Caco-2 (cell line): Measurements from ENCODE around the gene HCFC2. TPM values are rescaled to one million over a fixed set of nuclear protein-coding genes. Genes with fewer than 3 reads are reported as not detected.
"Not testable (repeated sequence)": the region's sequence is repeated elsewhere in the genome, so short reads cannot be mapped to it uniquely, and the experiment has no call there.

Experiments
- BruUV-seq: library from RNA; stranded (reverse); fragments of 400-500 nt; replicated peaks from 2 replicates; lab custom pipeline; 2021; lab: Mats Ljungman, UMichigan
- CTCF ChIA-PET: fragments of 300-600 bp; sonication (Branson Sonifier 250); formaldehyde crosslinking; loops from one replicate; lab custom pipeline; 2022; ENCODE audit warnings: antibody characterized with exemption; lab: Charles Lee
- POLR2A ChIA-PET: fragments of 300-600 bp; sonication (Branson Sonifier 250); formaldehyde crosslinking; loops from one replicate; lab custom pipeline; 2022; ENCODE audit warnings: antibody characterized with exemption; lab: Charles Lee
- DNase-seq, 2 experiments: peaks; one replicate each; pipeline versions ENCODE4 v3.0.0 to v3.0.0-alpha.2; 2020 to 2022
- H3K27me3 ChIP-seq: replicated peaks from 2 replicates; pipeline ENCODE4 v1.6.0; 2011; ENCODE audit warnings: low read length; ENCODE audit not compliant: control insufficient read depth, insufficient read depth
- H3K36me3 ChIP-seq: 2 replicates; pipeline ENCODE4 v1.5.1; 2011; ENCODE audit warnings: low read length; ENCODE audit not compliant: control insufficient read depth, insufficient read depth
- H3K4me1 ChIP-seq: fragments of 250-450 bp; sonication (Bioruptor Pico); 2 replicates; pipeline ENCODE4 v1.5.1; 2020; ENCODE audit warnings: mild to moderate bottlenecking
- H3K4me3 ChIP-seq: 2 replicates; pipeline ENCODE4 v1.5.1; 2011; ENCODE audit warnings: low read depth, mild to moderate bottlenecking, control low read depth, low read length
- H3K9me3 ChIP-seq: fragments of 250-450 bp; sonication (Bioruptor Pico); 2 replicates; pipeline ENCODE4 v1.5.1; 2020; ENCODE audit warnings: mild to moderate bottlenecking, moderate library complexity
- H3K27ac Mint-ChIP-seq: one replicate; pipeline ENCODE4 v1.8.0; 2022; ENCODE audit warnings: mixed read lengths; ENCODE audit not compliant: unreplicated experiment
- H3K27me3 Mint-ChIP-seq: one replicate; pipeline ENCODE4 v1.8.0; 2022; ENCODE audit warnings: mixed read lengths; ENCODE audit not compliant: insufficient read depth, unreplicated experiment
- H3K36me3 Mint-ChIP-seq: one replicate; pipeline ENCODE4 v1.8.0; 2022; ENCODE audit warnings: mild to moderate bottlenecking, mixed read lengths; ENCODE audit not compliant: insufficient read depth, unreplicated experiment
- H3K4me1 Mint-ChIP-seq: one replicate; pipeline ENCODE4 v1.8.0; 2022; ENCODE audit warnings: low read depth, mixed read lengths; ENCODE audit not compliant: unreplicated experiment
- H3K4me3 Mint-ChIP-seq: one replicate; pipeline ENCODE4 v1.8.0; 2022; ENCODE audit warnings: mild to moderate bottlenecking, moderate library complexity, mixed read lengths; ENCODE audit not compliant: unreplicated experiment
- H3K9me3 Mint-ChIP-seq: one replicate; pipeline ENCODE4 v1.8.0; 2022; ENCODE audit warnings: mixed read lengths; ENCODE audit not compliant: unreplicated experiment
- intact Hi-C: fragments of 100-400 bp; cut with micrococcal nuclease; formaldehyde crosslinking; loops from one replicate; pipeline ENCODE4 v1.10.0; 2022; ENCODE audit not compliant: unreplicated experiment
- total RNA-seq: library from RNA; stranded (reverse); gene quantifications from 2 replicates; pipeline ENCODE4 v1.2.3, GENCODE V29; 2022
- TF ChIP-seq, protein P1 (sequence below), 2 experiments: fragments of 200-600 bp in 1 of 2; IDR thresholded peaks; 1 replicate in 1 of 2; 2 replicates in 1 of 2; pipeline versions ENCODE4 v1.5.1 to v1.8.0; 2011 to 2022; ENCODE audit warnings: antibody characterized with exemption in 1 of 2, control low read depth in 1 of 2, inconsistent platforms in 1 of 2, low read depth in 1 of 2, low read length in 1 of 2, mild to moderate bottlenecking in 1 of 2, moderate library complexity in 1 of 2; ENCODE audit not compliant: insufficient read depth in 1 of 2, severe bottlenecking in 1 of 2, unreplicated experiment in 1 of 2

HCFC2 gene
- total RNA-seq, 1 experiment from 2014 or later, result 4.9 TPM

DNA sequence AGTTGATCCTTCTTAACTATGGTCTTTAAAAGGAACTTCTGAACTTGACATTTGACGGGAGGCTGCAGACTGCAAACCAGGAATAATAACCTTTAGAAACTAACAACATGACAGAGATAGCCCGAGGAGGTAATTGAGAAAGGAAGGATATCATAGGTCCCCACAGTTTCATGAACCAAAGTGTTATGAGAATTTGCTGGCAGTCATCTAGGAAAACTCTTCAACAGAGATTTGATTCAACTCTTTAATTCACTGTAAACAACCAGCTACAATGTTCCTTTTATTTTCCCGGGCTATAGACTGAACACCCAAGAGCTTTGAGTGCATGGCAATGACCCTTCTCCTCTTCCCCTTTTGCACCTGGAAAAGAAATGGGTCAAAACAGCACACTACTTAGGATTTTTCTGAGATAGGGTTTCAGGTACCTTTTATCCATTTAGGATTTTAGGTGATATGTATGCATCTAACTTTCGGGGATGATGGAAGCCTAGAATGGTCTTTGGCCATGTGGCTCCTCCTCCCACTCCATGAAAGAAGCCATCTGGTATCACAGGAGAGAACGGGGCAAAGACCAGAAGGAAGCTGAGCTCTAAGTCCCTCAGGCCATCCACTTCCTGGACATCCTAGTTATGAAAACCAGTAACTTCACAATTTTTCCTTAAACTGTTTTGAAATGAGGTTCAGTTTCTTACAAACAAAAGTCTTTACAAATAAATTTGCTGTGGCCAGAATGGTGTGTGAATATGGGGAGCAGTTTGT is 37.3 kb upstream of the HCFC2 start:
- CTCF ChIA-PET, result no interaction called here
- no peak overlapping the region for H3K27ac Mint-ChIP-seq
- Histone ChIP-seq H3K27me3 (no peaks in the 10 kb centered on the region), H3K36me3 (no peaks in the 10 kb centered on the region), H3K9me3 (peaks cover 5% of the 10 kb centered on the region; the same call in 1 of the 2 replicates), H3K4me1 (no peaks in the 10 kb centered on the region), H3K4me3 (no peak overlapping the region)
- BruUV-seq, result no TSS peak
- POLR2A ChIA-PET, result no interaction called here
- no peak for DNase-seq
- TF ChIP-seq, protein P1, sequence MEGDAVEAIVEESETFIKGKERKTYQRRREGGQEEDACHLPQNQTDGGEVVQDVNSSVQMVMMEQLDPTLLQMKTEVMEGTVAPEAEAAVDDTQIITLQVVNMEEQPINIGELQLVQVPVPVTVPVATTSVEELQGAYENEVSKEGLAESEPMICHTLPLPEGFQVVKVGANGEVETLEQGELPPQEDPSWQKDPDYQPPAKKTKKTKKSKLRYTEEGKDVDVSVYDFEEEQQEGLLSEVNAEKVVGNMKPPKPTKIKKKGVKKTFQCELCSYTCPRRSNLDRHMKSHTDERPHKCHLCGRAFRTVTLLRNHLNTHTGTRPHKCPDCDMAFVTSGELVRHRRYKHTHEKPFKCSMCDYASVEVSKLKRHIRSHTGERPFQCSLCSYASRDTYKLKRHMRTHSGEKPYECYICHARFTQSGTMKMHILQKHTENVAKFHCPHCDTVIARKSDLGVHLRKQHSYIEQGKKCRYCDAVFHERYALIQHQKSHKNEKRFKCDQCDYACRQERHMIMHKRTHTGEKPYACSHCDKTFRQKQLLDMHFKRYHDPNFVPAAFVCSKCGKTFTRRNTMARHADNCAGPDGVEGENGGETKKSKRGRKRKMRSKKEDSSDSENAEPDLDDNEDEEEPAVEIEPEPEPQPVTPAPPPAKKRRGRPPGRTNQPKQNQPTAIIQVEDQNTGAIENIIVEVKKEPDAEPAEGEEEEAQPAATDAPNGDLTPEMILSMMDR (IDR thresholded peaks at IDR 0.05; ENCODE audit: insufficient read depth in 1 of 2, low read depth in 1 of 2, low read length in 1 of 2, severe bottlenecking in 1 of 2, unreplicated experiment in 1 of 2), result no peak
- H3K36me3 Mint-ChIP-seq, result no peaks in the 10 kb centered on the region
- H3K27me3 Mint-ChIP-seq, result peaks cover 10% of the 10 kb centered on the region
- H3K4me1 Mint-ChIP-seq, result no peaks in the 10 kb centered on the region
- H3K9me3 Mint-ChIP-seq, result no peaks in the 10 kb centered on the region
- H3K4me3 Mint-ChIP-seq, result no peak overlapping the region
- intact Hi-C loops, result no loop called here

DNA sequence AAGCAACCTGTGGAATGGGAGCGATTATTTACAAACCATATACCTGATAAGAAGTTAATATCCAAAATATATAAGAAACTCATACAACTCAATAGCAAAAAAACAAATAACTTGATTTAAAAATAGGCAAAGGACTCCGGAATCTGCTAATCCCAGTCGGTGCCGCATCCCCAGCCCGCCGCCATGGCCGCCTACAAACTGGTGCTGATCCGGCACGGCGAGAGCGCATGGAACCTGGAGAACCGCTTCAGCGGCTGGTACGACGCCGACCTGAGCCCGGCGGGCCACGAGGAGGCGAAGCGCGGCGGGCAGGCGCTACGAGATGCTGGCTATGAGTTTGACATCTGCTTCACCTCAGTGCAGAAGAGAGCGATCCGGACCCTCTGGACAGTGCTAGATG is 33.7 kb upstream of the HCFC2 start:
- H3K9me3 ChIP-seq, H3K4me1 ChIP-seq, intact Hi-C loops, H3K4me1 Mint-ChIP-seq, H3K4me3 Mint-ChIP-seq, H3K9me3 Mint-ChIP-seq, H3K36me3 Mint-ChIP-seq, H3K36me3 ChIP-seq, H3K27me3 ChIP-seq, DNase-seq, H3K4me3 ChIP-seq, CTCF ChIA-PET, H3K27ac Mint-ChIP-seq, BruUV-seq, POLR2A ChIA-PET: not testable (repeated sequence)
- peaks cover 13% of the 10 kb centered on the region for H3K27me3 Mint-ChIP-seq

DNA sequence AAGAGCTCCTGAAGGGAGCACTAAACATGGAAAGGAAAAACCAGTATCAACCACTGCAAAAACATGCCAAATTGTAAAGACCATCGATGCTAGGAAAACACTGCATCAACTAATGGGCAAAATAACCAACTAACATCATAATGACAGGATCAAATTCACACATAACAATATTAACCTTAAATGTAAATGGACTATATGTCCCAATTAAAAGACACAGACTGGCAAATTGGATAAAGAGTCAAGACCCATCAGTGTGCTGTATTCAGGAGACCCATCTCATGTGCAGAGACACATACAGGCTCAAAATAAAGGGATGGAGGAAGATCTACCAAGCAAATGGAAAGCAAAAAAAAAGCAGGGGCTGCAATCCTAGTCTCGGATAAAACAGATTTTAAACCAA is 28.2 kb upstream of the HCFC2 start:
- H3K27ac Mint-ChIP-seq, CTCF ChIA-PET, H3K4me3 ChIP-seq, intact Hi-C loops, BruUV-seq, H3K9me3 Mint-ChIP-seq, H3K36me3 Mint-ChIP-seq, DNase-seq, H3K27me3 ChIP-seq, H3K36me3 ChIP-seq, H3K9me3 ChIP-seq, POLR2A ChIA-PET, H3K4me1 ChIP-seq, H3K4me1 Mint-ChIP-seq, H3K4me3 Mint-ChIP-seq: not testable (repeated sequence)
- peaks cover 13% of the 10 kb centered on the region for H3K27me3 Mint-ChIP-seq

DNA sequence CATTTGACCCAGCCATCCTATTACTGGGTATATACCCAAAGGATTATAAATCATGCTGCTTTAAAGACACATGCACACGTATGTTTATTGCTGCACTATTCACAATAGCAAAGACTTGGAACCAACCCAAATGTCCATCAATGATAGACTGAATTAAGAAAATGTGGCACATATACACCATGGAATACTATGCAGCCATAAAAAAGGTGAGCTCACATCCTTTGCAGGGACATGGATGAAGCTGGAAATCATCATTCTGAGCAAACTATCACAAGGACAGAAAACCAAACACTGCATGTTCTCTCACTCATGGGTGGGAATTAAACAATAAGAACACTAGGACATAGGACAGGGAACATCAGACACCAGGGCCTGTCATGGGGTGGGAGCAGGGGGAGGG is 24.6 kb upstream of the HCFC2 start:
- H3K4me3 Mint-ChIP-seq, H3K9me3 Mint-ChIP-seq, intact Hi-C loops, POLR2A ChIA-PET, CTCF ChIA-PET, H3K36me3 ChIP-seq, H3K4me3 ChIP-seq, H3K4me1 Mint-ChIP-seq, H3K36me3 Mint-ChIP-seq, H3K9me3 ChIP-seq, H3K27me3 ChIP-seq, H3K4me1 ChIP-seq, BruUV-seq, H3K27ac Mint-ChIP-seq, DNase-seq: not testable (repeated sequence)
- peaks cover 21% of the 10 kb centered on the region for H3K27me3 Mint-ChIP-seq
